ENCODE results near the gene MAEA. TPM values are rescaled to one million over a fixed set of nuclear protein-coding genes. Genes with fewer than 3 reads are reported as not detected.

The MAEA gene
- total RNA-seq, 2 donors from 2014 or later, result 48.8 to 72.7 TPM

GRCh38 chr4:1285790-1286553 lies 3.7 kb upstream of the MAEA start:
- Mint-ChIP-seq H3K4me3 (no peak overlapping the region), H3K27ac (no peak overlapping the region), H3K36me3 (ENCODE audit: low read depth) (no peaks in the 10 kb centered on the region), H3K9me3 (peaks cover 17% of the 10 kb centered on the region), H3K27me3 (ENCODE audit: insufficient read depth) (peaks cover 14% of the 10 kb centered on the region), H3K4me1 (peaks cover 7% of the 10 kb centered on the region)
- Histone ChIP-seq H3K4me3 (ENCODE audit: low read length) (no peak overlapping the region), H3K9me3 (ENCODE audit: control insufficient read depth, low read length) (peaks cover 13% of the 10 kb centered on the region), H3K4me1 (ENCODE audit: control insufficient read depth, insufficient read depth, low read length) (no peaks in the 10 kb centered on the region), H3K36me3 (ENCODE audit: control insufficient read depth, insufficient read depth, low read length) (no peaks in the 10 kb centered on the region), H3K27ac (ENCODE audit: low read depth, low read length) (no peak overlapping the region), H3K27me3 (ENCODE audit: control insufficient read depth, insufficient read depth, low read length, poor library complexity, severe bottlenecking) (no peaks in the 10 kb centered on the region), H3K9ac (ENCODE audit: extremely low read depth, low read length, poor library complexity, severe bottlenecking) (no peak overlapping the region)
- TF ChIP-seq, protein P1, sequence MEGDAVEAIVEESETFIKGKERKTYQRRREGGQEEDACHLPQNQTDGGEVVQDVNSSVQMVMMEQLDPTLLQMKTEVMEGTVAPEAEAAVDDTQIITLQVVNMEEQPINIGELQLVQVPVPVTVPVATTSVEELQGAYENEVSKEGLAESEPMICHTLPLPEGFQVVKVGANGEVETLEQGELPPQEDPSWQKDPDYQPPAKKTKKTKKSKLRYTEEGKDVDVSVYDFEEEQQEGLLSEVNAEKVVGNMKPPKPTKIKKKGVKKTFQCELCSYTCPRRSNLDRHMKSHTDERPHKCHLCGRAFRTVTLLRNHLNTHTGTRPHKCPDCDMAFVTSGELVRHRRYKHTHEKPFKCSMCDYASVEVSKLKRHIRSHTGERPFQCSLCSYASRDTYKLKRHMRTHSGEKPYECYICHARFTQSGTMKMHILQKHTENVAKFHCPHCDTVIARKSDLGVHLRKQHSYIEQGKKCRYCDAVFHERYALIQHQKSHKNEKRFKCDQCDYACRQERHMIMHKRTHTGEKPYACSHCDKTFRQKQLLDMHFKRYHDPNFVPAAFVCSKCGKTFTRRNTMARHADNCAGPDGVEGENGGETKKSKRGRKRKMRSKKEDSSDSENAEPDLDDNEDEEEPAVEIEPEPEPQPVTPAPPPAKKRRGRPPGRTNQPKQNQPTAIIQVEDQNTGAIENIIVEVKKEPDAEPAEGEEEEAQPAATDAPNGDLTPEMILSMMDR (conservative IDR thresholded peaks at IDR 0.05), result peak; percentile 64
- WGBS, 2 experiments (ENCODE audit: insufficient coverage in 1 of 2, insufficient read length in 1 of 2), result 87 to 92% methylated on average over 15 to 21 of the region's 21 CpGs
- peak; percentile 95 for DNase-seq

DNA sequence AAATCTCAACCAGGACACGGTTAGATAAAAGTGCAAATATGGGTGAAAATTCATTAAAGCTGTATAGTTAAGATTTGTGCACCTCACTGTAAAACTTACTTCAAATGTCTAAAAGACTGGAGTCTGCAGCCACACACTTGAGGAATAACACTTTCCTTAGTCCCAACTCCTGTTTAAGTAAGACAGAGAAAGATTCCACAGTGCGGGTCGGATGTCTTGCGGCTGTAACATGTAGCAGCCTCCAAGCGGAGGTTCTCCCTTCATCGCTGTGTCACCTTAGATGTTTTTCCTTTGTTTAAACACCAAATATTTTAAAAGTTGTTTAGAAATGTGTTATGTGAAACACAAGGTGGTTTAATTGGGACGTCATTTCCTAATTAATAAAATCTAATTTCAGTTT lies 905 bp upstream of the MAEA start:
- Mint-ChIP-seq H3K27ac (peak overlapping the region; percentile 30), H3K27me3 (ENCODE audit: insufficient read depth) (peaks cover 12% of the 10 kb centered on the region), H3K36me3 (ENCODE audit: low read depth) (peaks cover 14% of the 10 kb centered on the region), H3K4me3 (peak overlapping the region; percentile 93), H3K9me3 (peaks cover 17% of the 10 kb centered on the region), H3K4me1 (peaks cover 19% of the 10 kb centered on the region)
- H3K9me3 ChIP-seq (ENCODE audit: control insufficient read depth, low read length), result peaks cover 13% of the 10 kb centered on the region
- H3K9ac ChIP-seq (ENCODE audit: extremely low read depth, low read length, poor library complexity, severe bottlenecking), result no peak overlapping the region
- peak; percentile 26 for DNase-seq
- no peaks in the 10 kb centered on the region for H3K27me3 ChIP-seq (ENCODE audit: control insufficient read depth, insufficient read depth, low read length, poor library complexity, severe bottlenecking)
- H3K36me3 ChIP-seq (ENCODE audit: control insufficient read depth, insufficient read depth, low read length), result peaks cover 4% of the 10 kb centered on the region
- H3K27ac ChIP-seq (ENCODE audit: low read depth, low read length), result no peak overlapping the region
- TF ChIP-seq, protein P1 (conservative IDR thresholded peaks at IDR 0.05), result no peak
- peaks cover 6% of the 10 kb centered on the region for H3K4me1 ChIP-seq (ENCODE audit: control insufficient read depth, insufficient read depth, low read length)
- H3K4me3 ChIP-seq (ENCODE audit: low read length), result peak overlapping the region; percentile 99
- WGBS, 2 experiments (ENCODE audit: insufficient coverage in 1 of 2, insufficient read length in 1 of 2), result 85 to 100% methylated on average over 3 to 7 of the region's 7 CpGs

DNA sequence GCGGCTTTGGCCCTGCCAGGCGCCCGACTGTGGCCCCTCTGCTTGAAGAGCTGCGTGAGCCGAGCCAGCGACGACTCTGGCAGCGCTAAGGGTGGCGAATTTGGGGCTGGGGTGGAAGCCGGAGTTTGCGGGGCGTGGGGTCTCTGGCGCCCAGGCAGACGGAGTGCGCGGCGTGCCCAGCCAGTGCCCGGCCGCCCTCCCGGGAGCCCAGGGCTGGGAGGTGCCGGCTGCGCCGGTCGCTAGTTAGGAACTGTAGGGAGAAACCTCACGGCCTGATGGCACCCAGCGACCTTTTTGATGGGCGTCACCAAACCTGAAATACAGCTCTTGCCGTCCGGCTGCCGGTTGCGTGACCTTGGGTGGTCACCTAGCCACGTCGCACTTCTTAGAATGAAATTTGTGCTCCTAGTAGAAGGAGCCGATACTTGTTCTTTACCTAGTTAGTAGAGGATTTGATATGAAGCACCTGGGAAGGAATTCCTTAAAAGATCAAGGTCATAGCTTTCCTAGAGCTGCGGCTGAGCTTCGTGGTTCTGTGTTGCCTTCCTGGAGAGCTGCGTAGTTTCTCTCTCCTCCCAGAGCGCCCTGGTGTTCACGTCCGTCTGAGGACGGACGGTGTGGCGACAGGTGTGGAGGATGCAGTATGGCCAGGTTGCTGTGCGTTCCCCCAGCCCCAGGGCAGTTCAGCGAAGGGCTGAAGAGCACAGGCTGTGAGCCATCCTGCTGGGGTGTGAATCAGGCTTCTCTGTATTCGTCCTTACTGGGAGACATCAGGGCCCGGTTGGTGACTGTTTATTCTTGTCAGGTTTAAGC lies 680 bp downstream of the MAEA start:
- Mint-ChIP-seq H3K36me3 (ENCODE audit: low read depth) (peaks cover 15% of the 10 kb centered on the region), H3K9me3 (peaks cover 14% of the 10 kb centered on the region), H3K4me3 (peak overlapping the region; percentile 93), H3K4me1 (peaks cover 19% of the 10 kb centered on the region), H3K27ac (peak overlapping the region; percentile 97), H3K27me3 (ENCODE audit: insufficient read depth) (peaks cover 7% of the 10 kb centered on the region)
- 1% methylated on average over 25 to 47 of the region's 47 CpGs for whole genome bisulfite sequencing, 2 experiments (ENCODE audit: insufficient coverage in 1 of 2, insufficient read length in 1 of 2)
- H3K9me3 ChIP-seq (ENCODE audit: control insufficient read depth, low read length), result peaks cover 13% of the 10 kb centered on the region
- H3K36me3 ChIP-seq (ENCODE audit: control insufficient read depth, insufficient read depth, low read length), result peaks cover 4% of the 10 kb centered on the region
- no peak for DNase-seq
- no peaks in the 10 kb centered on the region for H3K27me3 ChIP-seq (ENCODE audit: control insufficient read depth, insufficient read depth, low read length, poor library complexity, severe bottlenecking)
- TF ChIP-seq, protein P1 (conservative IDR thresholded peaks at IDR 0.05), result no peak
- H3K27ac ChIP-seq (ENCODE audit: low read depth, low read length), result no peak overlapping the region
- H3K9ac ChIP-seq (ENCODE audit: extremely low read depth, low read length, poor library complexity, severe bottlenecking), result peak overlapping the region; percentile 88
- H3K4me1 ChIP-seq (ENCODE audit: control insufficient read depth, insufficient read depth, low read length), result peaks cover 6% of the 10 kb centered on the region
- H3K4me3 ChIP-seq (ENCODE audit: low read length), result peak overlapping the region; percentile 99

Data from endodermal cell (in vitro differentiated cells).